Astrocyte of the spinal cord (primary cell): Measurements from ENCODE around the gene BPNT1.
A peak's percentile ranks its signal among the peaks of the same experiment; 100 is the strongest.

ENCODE experiments used
- DNase-seq: peaks from one replicate; pipeline ENCODE4 v3.0.0; 2011; ENCODE audit warnings: low read depth, low spot score
- H3K4me3 ChIP-seq: 2 replicates; pipeline ENCODE4 v1.5.1; 2011; ENCODE audit warnings: low read depth, mild to moderate bottlenecking, low read length, moderate library complexity
- CTCF ChIP-seq: IDR thresholded peaks from 2 replicates; pipeline ENCODE4 v1.5.1; 2012; ENCODE audit warnings: low read depth, mild to moderate bottlenecking, low read length, inconsistent platforms
- in situ Hi-C: cut with HindIII; loops from 2 replicates; pipeline ENCODE4 v1.10.0; 2017; ENCODE audit warnings: low sequenced_read_pairs

Gene BPNT1

DNA sequence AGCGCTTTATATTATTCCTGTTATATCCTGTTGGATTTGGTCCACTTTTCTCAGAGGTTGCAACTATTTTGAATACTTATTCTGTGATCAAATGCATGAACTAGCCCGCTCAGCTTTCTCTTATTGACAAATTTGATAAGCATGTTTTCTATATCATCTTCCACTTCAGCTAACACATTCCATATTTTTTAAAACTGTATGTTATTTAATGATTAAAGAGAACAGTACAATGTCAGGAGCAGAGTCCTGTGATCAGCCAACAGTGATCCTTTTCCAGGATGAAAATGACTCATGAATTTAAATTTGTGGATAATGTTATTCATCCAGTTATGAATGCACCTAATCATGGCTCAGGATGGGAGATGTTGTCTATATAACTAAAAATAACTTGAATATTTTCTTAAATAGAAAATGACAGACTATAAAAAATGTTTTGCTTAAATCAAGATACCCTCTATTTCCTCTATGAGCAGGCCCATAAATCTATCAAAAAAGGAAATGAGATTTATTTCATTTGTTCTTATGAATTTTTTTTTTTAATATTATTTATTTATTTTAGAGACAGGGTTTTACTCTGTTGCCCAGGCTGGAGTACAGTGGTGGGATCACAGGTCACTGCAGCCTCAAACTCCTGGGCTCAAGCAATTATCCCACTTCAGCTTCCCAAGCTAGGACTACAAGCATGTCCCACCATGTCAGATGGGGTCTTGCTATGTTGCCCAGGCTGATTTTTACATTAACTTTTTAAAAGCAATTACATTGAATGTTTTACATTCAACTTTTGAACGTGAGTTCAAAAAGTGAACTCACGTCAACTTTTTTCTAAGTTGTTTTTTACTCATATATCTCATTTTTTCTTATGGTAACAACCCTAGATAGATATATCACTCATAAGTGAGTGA, 12.5 kb downstream of the BPNT1 start:
- H3K4me3 ChIP-seq = no peak overlapping the region
- DNase-seq = no peak
- no peak for TF ChIP-seq CTCF
- in situ Hi-C loops = no loop called here

GRCh38 chr1:220067269-220068204, 22.1 kb downstream of the BPNT1 start:
- TF ChIP-seq CTCF = no peak
- no peak for DNase-seq
- H3K4me3 ChIP-seq = no peak overlapping the region
- in situ Hi-C loops = no loop called here

GRCh38 chr1:220062629-220063028, 27.0 kb downstream of the BPNT1 start:
- in situ Hi-C loops = no loop called here
- DNase-seq = no peak
- no peak overlapping the region for H3K4me3 ChIP-seq
- no peak for TF ChIP-seq CTCF

DNA sequence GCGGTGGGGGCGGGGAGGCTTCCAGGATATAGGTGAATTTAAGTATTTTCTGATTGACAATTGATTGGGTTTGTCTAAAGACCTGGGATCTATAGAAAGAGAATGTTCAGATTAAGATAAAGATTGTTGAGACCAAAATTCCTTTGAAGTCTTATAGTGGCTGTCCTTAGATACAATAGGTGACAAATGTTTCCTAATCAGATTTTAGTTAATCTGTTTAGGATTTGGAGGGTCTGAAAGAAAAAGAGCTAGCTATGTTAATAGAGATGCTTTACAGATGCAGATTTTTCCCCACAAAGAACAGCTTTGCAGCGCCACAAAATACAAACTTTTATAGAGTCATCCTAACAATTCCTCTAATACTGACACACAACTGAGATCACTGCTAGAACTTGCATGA, 28.7 kb downstream of the BPNT1 start:
- DNase-seq = no peak
- TF ChIP-seq CTCF = no peak
- in situ Hi-C loops = no loop called here
- H3K4me3 ChIP-seq = no peak overlapping the region

GRCh38 chr1:220056374-220056773, 33.2 kb downstream of the BPNT1 start:
- no peak for DNase-seq
- TF ChIP-seq CTCF = no peak
- in situ Hi-C loops = no loop called here
- no peak overlapping the region for H3K4me3 ChIP-seq

GRCh38 chr1:220046052-220046930, 43.3 kb downstream of the BPNT1 start, which contains the start of gene EPRS1:
Gene EPRS1, minus strand, starts transcription at chr1:220046505. Its CDS starts 117 bp downstream, at chr1:220046388.
- H3K4me3 ChIP-seq = peak within 1 kb of the TSS; percentile 99
- DNase-seq = peak; percentile 99
- TF ChIP-seq CTCF = peak; percentile 66
- in situ Hi-C loops = no loop called here
